Renal cortical epithelial cell (primary cell): ENCODE results near the gene REEP2. TPM values are rescaled to one million over a fixed set of nuclear protein-coding genes. Genes with fewer than 3 reads are reported as not detected.
"Not testable (repeated sequence)": the region's sequence is repeated elsewhere in the genome, so short reads cannot be mapped to it uniquely, and the experiment has no call there.

Source experiments
- DNase-seq: peaks from one replicate; pipeline ENCODE4 v3.0.0-alpha.2; 2011; ENCODE audit warnings: low read depth
- total RNA-seq: library from RNA; depleted of rRNA; stranded (reverse); fragments of >200 nt; gene quantifications from 2 replicates; pipeline ENCODE4 v1.2.3, GENCODE V29; 2014

Gene REEP2, protein sequence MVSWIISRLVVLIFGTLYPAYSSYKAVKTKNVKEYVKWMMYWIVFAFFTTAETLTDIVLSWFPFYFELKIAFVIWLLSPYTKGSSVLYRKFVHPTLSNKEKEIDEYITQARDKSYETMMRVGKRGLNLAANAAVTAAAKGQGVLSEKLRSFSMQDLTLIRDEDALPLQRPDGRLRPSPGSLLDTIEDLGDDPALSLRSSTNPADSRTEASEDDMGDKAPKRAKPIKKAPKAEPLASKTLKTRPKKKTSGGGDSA
- 2.1 and 7.6 TPM in 2 replicates for total RNA-seq

DNA sequence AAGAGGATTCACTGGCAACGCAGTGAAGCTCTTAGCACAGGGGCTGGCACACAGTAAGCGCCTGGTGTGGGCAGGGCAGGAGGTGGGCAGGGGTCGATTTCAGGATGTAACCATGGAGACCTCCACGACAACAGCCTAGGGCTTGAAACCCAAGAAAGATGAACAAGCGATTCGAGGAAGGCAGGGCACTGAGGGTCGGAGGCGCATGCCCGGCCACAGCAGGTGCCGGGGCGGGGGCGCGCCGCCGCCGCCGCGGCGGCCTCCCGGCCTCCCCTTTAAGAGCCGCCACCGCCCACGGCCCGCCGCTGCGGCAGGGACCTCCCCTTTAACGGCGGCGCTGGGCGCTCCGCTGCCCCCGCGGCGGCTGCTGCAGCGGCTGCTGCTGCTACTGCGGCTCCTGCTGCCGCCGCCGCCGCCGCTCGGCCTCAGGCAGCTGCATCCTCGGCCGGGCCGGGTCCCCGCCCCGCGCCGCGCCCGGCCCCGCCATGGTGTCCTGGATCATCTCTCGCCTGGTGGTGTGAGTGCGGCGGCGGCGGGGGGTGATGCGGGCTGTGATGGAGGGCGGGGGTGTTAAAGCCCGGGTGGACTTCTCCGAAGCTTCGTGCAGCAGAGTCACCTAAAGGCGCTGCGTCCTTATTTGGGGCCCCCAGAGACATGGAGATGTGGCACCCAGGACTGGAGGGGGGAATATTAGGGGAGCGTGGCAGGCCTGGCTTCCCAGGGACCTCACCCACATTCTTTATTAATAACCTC is at the start of gene REEP2:
Gene REEP2, plus strand, starts transcription at position 334 of the 753 bp plus-strand sequence. Its CDS starts 152 bp downstream, at position 486.
- DNase-seq = peak; percentile 13

DNA sequence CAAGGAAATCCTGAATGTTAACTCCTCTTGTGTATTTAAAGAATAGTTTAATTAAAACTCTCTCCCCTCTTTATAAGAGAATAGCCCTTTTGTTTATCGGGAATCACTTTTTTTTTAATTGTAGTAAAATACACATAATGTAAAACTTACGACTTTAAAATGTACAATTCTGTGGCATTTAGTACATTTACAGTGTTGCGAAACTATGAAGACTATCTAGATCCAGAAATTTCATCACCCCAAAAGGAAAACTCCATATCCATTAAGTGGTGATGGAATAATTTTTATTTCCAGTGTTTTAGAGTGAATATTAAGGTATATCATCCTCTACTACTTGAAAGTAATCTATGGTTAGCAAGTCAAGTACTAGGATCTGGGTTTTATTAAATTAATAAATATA is 49.5 kb upstream of the REEP2 start:
- no peak for DNase-seq

DNA sequence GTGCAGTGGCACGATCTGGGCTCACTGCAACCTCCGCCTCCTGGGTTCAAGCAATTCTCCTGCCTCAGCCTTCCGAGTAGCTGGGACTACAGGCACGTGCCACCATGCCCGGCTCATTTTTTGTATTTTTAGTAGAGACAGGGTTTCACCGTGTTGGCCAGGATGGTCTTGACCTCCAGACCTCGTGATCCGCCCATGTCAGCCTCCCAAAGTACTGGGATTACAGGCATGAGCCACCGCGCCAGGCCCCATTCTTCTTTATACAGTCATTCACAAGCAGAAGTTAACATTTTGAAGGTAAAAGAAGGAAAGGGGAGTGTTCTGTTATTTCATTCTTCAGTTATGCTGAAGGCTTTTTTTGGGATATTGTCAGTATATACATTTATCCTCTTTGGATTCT is 48.9 kb upstream of the REEP2 start:
- not testable (repeated sequence) for DNase-seq

DNA sequence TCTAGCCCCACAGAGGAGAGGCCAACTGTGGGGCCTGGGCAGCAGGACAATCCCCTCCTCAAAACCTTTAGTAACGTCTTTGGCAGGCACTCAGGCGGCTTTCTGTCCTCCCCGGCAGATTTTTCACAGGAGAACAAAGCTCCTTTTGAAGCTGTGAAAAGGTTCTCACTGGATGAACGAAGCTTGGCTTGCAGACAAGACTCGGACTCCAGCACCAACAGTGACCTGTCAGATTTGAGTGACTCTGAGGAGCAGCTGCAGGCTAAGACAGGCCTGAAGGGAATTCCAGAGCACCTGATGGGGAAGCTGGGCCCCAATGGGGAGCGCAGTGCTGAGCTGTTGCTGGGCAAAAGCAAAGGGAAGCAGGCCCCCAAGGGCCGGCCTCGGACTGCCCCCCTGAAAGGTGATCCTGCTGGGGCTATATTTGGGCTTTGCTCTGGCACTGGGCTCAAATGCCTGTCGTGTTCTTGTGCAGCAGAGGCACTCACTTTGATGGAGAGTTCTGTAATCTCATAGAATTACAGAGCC is 46.9 kb upstream of the REEP2 start:
- DNase-seq = no peak

DNA sequence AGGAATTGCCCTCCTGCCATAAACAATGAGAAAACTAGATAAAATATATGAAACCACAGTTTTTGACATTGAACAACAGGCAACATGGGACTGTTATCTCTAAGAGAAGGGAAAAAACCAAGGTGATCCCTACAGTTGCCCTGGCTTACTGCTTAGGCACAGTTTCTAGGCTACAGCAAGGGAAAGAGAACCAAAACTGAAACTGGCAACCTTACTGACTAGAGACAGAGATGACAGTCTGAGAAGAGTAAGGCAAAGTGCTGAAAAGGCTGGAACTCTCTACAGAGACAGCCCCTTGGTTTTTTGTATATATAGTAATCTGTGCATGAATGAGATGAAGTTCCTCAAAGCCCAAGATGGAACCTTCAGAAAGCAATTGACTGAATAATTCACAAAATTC is 36.2 kb upstream of the REEP2 start:
- DNase-seq = no peak

DNA sequence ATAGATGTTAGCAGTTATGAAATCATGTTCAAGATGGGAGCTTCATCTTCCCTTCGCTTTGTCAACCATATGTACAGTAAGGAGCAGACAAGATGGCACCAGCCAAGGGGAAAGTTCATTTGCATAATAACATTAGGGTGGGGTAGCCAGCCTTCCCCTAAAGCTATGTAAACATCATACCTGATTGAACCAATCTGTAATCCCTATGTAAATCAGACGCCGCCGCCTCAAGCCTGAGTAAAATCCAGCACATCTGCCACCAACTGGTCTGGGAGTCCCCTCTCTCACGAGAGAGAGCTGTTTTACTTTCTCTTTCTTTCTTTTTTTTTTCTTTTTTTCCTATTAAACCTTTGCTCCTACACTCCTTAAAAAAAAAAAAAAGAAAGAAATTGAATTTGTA is 30.8 kb upstream of the REEP2 start:
- DNase-seq = no peak

DNA sequence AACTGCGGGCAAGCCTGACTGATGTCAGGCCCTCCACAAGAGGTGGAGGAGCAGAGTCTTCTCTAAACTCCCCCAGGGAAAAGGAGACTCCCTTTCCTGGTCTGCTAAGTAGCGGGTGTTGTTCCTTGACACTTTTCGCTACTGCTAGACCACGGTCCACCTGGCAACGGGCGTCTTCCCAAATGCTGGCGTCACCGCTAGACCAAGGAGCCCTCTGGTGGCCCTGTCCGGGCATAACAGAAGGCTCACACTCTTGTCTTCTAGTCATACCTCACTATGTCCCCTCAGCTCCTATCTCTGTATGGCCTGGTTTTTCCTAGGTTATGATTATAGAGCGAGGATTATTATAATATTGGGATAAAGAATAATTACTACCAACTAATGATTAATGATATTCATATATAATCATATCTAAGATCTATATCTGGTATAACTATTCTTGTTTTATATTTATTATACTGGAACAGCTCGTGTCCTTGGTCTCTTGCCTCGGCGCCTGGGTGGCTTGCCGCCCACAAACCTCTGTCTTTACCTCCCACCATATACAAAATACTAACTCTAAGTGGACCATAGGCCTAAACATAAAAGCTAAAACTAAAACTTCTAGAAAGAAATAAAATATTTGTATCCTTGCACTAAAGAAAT is 27.7 kb upstream of the REEP2 start:
- peak; percentile 8 for DNase-seq

DNA sequence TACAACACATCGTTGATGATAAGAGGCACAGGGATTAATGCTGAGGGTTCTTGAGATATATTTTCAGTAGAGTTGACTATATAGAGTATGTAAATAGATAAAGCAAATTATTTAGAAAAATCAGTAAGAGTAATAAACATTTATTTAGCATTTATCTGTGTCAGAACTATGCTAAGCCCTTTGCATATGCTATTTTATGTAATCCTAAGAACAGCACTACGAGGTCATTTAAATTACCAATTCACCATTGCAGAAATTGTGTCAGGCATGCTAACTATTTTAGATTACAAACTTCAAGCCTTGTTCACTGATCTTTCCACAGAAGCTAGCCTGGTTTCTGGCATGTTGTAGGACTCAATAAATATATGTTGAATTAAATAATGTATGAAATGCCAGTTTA is 20.4 kb upstream of the REEP2 start:
- no peak for DNase-seq

DNA sequence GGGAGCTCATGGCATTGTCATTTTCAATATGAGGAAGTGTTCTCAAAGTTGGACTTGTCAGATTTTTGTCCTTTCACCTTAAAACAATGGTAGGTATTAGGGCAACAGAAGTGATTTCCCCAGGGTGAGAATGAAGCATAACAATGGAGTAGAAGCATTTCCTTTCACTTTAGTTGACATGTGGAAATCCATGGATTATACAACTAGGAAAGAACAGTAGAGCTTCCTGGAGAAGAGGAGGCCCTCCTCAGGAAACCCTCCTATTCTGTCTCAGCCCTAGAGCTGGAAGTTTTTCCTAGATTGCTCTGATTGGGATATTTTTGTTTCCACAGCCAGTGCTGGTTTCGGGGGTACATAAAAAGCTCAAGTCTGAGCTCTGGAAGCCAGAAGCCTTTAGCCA is 13.8 kb upstream of the REEP2 start:
- DNase-seq = no peak

DNA sequence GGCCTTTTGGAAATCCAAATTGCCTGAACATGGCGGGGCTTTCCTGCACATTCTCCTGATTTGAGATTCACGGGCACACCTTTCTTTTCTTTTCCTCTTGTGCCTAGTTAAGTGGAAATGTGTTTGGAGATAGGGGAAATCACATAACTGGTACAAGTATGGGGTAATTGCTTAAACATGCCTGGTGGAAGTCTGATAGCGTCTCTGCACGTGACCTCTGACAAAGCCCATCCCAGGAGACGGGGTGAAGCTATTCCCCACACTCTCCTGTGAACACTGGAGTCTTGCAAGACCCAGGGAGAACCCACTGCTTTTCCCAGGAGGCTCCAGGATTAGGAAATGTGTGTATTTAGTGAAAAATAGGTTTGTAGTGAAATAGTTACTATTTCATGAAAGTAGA is 2.9 kb upstream of the REEP2 start:
- DNase-seq = no peak

DNA sequence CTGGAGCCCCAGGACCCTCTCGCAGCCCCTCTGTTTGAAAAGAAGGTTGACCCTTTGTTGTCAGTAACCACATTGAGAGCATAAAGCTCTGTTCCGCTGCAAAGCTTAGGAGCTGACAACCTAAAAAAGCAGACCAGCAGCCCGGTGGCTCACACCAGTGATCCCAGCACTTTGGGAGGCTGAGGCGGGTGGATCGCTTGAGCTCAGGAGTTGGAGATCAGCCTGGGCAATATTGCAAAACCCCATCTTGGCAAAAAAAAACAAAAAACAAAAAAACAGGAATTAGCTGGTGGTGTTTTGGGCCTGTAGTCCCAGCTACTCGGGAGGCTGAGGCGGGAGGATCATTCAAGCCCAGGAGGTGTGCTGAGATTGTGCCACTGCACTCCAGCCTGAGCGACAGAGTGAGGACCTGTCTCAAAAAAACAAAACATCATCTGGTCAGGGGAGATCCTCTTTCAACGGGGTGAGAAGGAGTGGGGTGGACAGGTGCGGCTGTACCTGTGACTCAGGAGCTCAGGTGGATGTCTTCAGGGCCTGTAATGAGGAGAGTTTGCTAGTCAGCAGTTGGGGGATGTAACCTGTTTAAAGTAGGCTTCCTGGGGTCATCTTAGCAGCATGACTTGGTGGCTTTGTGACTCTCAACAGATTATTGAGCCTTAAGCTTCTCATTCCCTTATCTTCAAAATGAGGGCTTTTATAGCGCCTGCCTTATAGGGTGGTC is 694 bp upstream of the REEP2 start:
- DNase-seq = no peak

DNA sequence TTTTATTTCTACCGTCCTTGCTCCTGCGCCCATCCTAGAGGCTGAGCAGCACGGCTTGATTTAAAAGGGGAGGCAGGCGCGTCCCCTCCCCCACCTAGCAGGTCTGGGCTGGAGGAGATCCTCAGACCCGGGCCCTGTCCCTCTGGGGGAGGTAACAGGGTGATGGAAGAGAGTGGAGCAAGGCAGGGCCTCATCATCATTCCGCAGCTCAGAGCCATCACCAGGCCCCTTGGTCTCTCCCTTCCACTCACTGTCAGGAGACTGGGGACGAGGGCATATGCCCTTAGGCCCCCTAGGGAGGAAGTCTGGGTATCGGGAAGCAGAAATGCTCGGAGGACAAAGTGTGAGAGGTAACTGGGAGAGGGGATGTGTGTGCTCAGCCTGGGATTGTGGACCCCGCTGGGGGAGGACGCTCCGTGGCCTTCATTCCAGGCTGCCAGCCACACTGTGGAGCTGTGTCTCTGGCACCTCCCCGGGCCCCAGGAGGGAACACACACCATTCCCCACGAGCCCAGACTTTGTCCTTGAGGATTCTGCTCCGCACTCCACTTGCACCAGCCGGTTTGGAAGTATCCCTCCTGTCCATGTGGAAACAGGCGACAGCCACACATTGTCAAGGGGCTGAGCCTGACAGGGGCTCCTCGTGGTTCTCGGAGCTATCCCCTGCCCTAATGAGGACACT is 761 bp downstream of the REEP2 start:
- DNase-seq = no peak

DNA sequence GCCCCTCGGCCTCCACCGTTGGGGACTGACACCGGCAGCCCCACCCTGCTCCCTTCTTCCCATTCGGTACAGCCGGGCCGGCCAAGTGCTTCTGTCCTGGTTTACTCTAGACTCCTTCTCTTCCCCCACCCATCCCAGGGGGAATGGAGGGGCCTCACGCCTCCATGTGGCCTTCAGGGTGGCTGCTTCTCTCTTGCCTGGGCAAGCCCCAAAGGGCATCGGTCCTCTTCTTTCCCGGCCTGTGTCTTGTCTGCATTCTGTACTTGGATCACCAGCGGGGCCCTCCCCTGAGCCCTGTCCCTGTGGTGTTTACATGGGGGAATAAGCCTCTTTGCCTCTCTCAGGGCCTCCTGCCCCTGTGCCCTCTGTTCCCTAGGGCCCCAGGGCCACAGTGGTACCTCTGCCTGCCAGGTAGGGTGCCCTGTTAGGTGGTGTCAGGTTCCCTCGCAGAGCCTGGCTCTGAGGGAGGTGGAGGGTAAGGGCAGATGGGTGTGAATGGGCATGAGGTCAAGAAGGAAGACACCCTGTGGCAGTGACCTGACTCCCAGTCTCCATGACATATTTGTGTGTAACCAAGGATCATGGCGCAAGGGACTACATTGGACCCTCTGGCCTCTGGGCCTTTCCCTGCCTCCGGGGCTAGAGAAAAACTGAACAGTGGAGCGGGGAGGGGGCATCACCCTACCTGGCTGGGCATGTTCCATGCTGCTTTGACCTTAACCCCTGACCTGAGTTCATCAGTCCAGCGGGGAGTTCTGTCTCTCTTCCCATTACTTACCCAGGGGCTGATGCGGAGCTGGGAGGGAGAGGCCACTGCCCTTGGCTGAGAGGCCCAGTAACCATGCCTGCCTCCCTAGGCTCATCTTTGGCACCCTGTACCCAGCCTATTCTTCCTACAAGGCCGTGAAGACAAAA is 1.6 kb downstream of the REEP2 start:
- DNase-seq = no peak

DNA sequence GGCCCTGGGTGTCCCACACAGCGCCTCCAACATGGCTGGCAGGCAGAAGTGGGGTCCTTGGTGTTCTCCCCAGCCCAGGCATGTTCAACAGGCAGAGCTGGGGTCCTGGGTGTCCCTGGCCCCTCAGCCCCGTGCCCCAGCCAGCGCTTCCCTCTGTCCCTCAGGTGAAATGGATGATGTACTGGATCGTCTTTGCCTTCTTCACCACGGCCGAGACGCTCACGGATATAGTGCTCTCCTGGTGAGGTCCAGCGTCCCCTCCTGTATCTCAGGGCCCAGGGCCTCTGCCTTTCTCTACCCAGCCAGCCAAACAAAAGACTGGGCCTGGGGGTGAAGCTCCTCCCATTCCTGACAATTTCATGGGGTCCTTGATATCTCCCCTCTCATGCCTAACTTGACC is 2.4 kb downstream of the REEP2 start:
- no peak for DNase-seq

DNA sequence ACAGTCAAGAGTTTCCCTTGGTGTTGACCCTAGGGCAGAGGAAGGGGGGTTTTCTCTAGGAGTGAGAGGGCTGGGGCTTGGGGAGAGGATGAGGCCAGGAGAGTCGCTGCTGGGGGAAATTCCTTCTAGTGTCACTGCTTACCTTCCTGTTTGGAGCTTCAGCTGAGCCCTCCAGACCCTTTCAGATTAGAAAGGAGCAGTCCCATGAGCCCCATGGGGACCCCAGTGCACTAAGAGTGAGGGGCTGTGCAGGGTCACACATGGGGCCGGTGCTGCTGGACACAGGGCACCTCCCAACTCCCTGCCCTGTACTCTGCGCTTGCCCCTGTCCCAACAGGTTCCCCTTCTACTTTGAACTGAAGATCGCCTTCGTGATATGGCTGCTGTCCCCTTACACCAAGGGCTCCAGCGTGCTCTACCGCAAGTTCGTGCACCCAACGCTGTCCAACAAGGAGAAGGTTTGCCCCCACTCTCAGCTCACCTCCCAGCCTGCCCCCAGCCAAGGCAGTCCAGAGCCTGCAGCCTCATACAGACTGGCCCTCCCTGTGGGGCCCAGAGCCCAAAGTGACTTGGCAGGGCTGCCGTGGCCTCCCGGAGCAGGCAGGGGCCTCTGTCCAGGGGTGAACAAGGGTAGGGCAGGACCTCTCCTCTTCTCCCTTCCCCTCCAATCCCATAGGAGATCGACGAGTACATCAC is 5.4 kb downstream of the REEP2 start:
- no peak for DNase-seq

DNA sequence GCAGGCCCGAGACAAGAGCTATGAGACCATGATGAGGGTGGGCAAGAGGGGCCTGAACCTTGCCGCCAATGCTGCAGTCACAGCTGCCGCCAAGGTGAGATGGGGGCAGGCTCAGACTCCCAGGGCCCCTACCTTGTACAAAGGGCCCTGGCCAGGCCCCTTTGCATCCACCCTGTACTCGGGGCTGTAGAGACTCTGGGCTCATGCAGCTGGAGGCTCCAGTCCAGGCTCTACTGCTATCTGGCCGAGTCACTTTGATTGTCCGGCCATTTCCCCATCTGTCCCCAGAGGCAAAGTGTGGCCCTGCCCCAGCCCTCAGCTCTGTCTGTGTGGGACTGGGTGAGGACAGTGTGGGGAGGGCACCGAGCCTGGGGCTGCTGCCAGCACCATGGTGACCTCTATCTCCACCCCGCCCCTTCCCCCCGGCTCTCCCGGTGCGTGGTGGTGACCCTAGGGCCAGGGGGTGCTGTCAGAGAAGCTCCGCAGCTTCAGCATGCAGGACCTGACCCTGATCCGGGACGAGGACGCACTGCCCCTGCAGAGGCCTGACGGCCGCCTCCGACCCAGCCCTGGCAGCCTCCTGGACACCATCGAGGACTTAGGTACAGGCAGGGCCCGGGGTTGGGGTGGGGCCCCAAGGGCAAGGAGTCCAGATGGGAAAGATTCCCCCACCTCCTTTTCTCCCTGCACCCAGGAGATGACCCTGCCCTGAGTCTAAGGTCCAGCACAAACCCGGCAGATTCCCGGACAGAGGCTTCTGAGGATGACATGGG is 6.1 kb downstream of the REEP2 start:
- no peak for DNase-seq

DNA sequence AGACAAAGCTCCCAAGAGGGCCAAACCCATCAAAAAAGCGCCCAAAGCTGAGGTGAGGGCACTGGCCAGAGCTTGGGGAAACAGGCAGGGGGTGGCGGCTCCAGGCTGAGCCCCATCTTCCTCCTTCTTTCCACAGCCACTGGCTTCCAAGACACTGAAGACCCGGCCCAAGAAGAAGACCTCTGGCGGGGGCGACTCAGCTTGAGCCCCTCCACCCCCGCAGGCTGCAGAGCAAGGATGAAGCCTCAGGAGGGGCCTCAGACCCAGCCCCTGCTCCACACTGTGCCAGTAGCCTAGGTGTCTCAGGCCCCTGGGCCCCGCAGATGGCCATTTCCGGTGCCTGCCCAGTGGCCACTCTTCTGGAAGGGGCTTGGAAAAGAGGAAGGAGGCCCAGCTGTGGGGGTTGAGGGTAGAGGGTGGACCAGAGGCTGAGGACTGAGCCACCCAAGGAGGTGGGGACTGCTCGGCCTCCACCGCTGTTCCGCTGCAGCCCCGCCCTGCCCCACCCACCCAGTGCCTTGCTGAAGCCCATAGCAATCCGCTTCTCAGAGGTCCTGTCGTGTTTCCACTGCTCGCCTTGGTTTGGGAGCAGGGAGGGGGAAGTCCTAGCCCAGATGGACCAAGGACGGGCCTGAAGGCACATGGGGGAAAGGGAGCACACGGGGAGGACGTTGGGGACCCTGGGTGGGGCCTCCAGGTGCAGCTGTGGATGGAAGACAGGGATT is 6.9 kb downstream of the REEP2 start:
- DNase-seq = no peak

DNA sequence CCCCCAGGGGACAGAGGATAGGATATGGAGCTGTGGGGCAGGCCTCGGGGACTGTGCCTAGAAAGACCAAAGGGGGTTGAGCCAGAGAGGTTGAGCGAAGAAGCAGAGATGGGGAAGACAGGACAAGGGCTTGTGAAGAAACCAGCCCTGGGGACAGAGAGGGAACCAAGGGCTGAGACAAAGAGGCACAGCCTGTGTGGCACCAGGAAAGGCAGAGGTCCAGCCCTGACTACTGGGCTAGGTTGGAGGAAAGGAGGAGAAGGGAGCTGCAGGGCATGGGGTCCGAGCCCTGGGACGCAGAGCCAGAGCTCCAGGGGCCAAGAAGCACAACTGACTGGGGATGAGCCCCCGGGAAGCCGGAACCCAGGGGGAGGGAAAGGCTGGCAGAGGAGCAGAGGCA is 9.2 kb downstream of the REEP2 start:
- no peak for DNase-seq
